Left ventricle myocardium superior (tissue), 1 donor: Measurements from ENCODE around the gene XYLT1. TPM values are rescaled to one million over a fixed set of nuclear protein-coding genes. Genes with fewer than 3 reads are reported as not detected.

Source experiments
- ATAC-seq: fragments of 200-7000 bp; cut with Tn5 transposase; one replicate; pipeline ENCODE4 v1.9.1; 2020; ENCODE audit warnings: mild to moderate bottlenecking, moderate library complexity
- DNase-seq: peaks from one replicate; pipeline ENCODE4 v3.0.0-alpha.2; 2020
- intact Hi-C: fragments of 100-400 bp; cut with micrococcal nuclease; formaldehyde crosslinking; loops from one replicate; pipeline ENCODE4 v1.11.0; 2022
- total RNA-seq: library from RNA; stranded (reverse); fragmentation: NEBNext Ultra II Directional; extraction: Animal tissue kit (Norgen Biotek cat#: 25700); gene quantifications from one replicate; pipeline ENCODE4 v1.2.1, GENCODE V29; 2021
- donor health status: DM: no; HTN: yes; CAD: no; lungs with severe emphysema.

XYLT1 gene
- total RNA-seq, 1 donor from 2014 or later = 1.6 TPM

GRCh38 chr16:17258848-17259713 is 211.7 kb downstream of the XYLT1 start:
- ATAC-seq (peak; percentile 19), DNase-seq (no peak)
- intact Hi-C loops = no loop called here

- ATAC-seq = no peak
- intact Hi-C loops = no loop called here
- DNase-seq = no peak
Measured at GRCh38 chr16:17258077-17258599, 212.6 kb downstream of the XYLT1 start.

- ATAC-seq (no peak), DNase-seq (no peak)
- intact Hi-C loops = no loop called here
Measured at GRCh38 chr16:17257426-17258023, 213.2 kb downstream of the XYLT1 start.

- intact Hi-C loops = no loop called here
- DNase-seq (no peak), ATAC-seq (no peak)
Measured at GRCh38 chr16:17252701-17253100, 218.1 kb downstream of the XYLT1 start.

- no peak for DNase-seq
- intact Hi-C loops = no loop called here
- no peak for ATAC-seq
Measured at GRCh38 chr16:17252064-17252463, 218.7 kb downstream of the XYLT1 start.

- intact Hi-C loops = no loop called here
- ATAC-seq (no peak), DNase-seq (no peak)
Measured at GRCh38 chr16:17251496-17251895, 219.3 kb downstream of the XYLT1 start.

GRCh38 chr16:17246974-17247732 is 223.6 kb downstream of the XYLT1 start:
- intact Hi-C loops = no loop called here
- no peak for DNase-seq
- ATAC-seq = no peak

- ATAC-seq (no peak), DNase-seq (no peak)
- intact Hi-C loops = no loop called here
Measured at GRCh38 chr16:17246268-17246885, 224.4 kb downstream of the XYLT1 start.

- intact Hi-C loops = no loop called here
- DNase-seq (no peak), ATAC-seq (no peak)
Measured at GRCh38 chr16:17245776-17246175, 225.0 kb downstream of the XYLT1 start.

GRCh38 chr16:17244872-17245551 is 225.7 kb downstream of the XYLT1 start:
- DNase-seq (no peak), ATAC-seq (no peak)
- intact Hi-C loops = no loop called here

GRCh38 chr16:17241264-17241835 is 229.4 kb downstream of the XYLT1 start:
- ATAC-seq = no peak
- intact Hi-C loops = no loop called here
- DNase-seq = no peak

GRCh38 chr16:17238285-17239028 is 232.3 kb downstream of the XYLT1 start:
- ATAC-seq (no peak), DNase-seq (no peak)
- intact Hi-C loops = no loop called here

GRCh38 chr16:17237350-17237944 is 233.3 kb downstream of the XYLT1 start:
- ATAC-seq = no peak
- intact Hi-C loops = no loop called here

GRCh38 chr16:17235147-17235815 is 235.5 kb downstream of the XYLT1 start:
- intact Hi-C loops = no loop called here
- ATAC-seq (no peak), DNase-seq (no peak)

More at GRCh38 chr16:17237350-17237944, 233.3 kb downstream of the XYLT1 start:
- no peak for DNase-seq

GRCh38 chr16:17233318-17234002 is 237.3 kb downstream of the XYLT1 start:
- DNase-seq (no peak), ATAC-seq (peak; percentile 58)
- intact Hi-C loops = no loop called here

GRCh38 chr16:17232487-17232886 is 238.3 kb downstream of the XYLT1 start:
- intact Hi-C loops = no loop called here
- DNase-seq = no peak
- no peak for ATAC-seq
